ENCODE results near the gene PURA.

GRCh38 chr5:140109759-140110645, 3.9 kb upstream of the PURA start:
- no peak for TF ChIP-seq POLR2A (IDR thresholded peaks at IDR 0.05; ENCODE audit: low read depth, low read length)
- no peak for TF ChIP-seq POLR2AphosphoS5 (IDR thresholded peaks at IDR 0.05; ENCODE audit: low read depth, low read length)
- no peak for TF ChIP-seq TAF1 (IDR thresholded peaks at IDR 0.05; ENCODE audit: borderline replicate concordance, low read depth, low read length)

Data from GM12892 (cell line).